HG02678 (cell line): ENCODE measurements around the gene RNF223.
A peak's percentile ranks its signal among the peaks of the same experiment; 100 is the strongest.

Experiments
- ATAC-seq: cut with Tn5 transposase; IDR thresholded peaks from one replicate; pipeline ENCODE4 v1.9.1; 2021; ENCODE audit warnings: mild to moderate bottlenecking, moderate library complexity; ENCODE audit not compliant: unreplicated experiment

Gene RNF223

GRCh38 chr1:1073743-1074587 lies at the start of gene RNF223:
TSS of gene RNF223 (minus strand) at chr1:1074306. CDS start at chr1:1072566, 1,740 bp downstream.
- ATAC-seq: no peak

DNA sequence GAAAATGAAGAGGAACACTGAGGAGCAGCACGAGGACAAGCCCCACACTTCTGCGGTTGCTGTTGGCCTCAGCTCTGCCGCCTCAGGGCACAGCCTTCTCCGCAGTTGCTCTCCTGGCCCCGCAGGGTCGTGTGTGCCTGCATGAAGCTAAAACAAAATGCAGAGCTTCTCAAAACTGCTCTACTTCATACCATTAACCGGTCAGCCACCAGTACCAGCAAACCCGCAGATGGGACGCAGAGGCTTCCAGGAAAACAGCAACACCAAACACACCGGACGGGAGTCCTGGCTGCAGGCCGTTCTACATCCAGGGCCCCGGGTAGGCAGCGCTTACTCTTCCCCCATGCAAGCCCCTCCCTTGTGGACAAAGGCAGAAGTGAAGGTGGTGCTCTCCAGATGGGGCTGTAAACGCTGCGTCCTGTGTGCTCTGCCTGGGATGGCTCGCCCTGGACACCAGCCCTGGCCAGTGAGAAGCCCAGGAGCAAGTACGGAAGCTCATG lies 48.9 kb upstream of the RNF223 start:
- no peak for ATAC-seq

GRCh38 chr1:1122078-1122811 lies 48.1 kb upstream of the RNF223 start:
- peak; percentile 60 for ATAC-seq

DNA sequence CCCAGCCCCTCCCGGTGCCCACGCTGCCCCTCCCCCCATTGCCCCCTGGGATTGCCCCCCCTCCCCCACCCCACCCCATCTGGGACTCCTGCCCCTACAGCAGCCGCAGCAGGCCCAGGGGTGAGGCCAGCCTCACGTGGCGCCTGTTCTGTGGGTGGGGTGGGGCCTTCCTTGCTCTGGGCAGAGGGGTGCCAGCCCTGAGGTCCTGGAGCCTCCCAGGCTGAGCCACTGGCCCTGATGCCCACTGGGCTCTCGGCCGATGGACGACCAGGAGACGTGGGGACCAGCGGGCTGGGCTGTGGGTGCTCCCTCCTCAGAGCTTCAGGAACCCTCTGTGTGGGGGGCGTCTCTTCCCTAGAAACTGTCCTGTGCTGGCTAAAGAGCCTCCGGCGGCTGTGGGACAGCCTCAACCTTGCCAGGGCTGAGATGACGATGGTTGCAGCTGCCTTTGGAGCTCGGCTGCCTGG lies 47.5 kb upstream of the RNF223 start:
- ATAC-seq: no peak

DNA sequence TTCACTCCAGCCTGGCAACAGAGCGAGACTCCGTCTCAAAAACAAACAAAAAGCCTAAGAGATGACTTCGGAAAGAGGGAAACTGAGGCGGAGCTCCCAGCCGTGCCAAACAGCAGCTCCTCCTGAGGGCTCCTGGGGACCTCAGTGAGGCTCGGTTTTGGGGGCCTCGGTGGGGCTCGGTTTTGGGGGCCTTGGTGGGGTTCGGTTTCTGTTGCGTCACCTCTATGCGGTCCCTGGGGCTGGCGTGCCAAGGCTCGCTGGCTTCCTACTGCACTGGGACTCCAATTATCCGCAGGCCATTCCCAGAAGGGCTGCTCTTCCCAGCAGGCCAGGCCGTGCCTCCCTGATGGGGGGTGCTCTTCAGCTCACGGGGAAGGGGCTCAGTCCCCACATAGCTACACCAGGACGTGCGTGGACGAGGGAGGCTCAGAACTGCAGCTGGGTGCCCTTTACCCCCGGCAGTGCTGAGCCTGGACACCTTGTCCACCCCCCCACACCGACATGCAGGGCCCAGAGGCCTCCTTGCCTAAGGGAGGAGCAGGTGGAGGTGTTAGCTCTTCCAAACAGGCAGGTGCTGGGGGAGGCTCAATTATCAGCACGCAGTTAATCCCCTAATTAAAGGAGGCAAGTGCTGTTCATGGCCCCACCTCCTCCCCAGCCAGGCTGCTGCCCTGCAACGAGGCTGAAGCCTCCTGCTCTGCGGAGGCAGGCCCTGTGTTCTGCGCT lies 46.9 kb upstream of the RNF223 start:
- no peak for ATAC-seq

- no peak for ATAC-seq
Observed at GRCh38 chr1:1120096-1120495, 46.0 kb upstream of the RNF223 start.

GRCh38 chr1:1119272-1119890 lies 45.3 kb upstream of the RNF223 start:
- no peak for ATAC-seq

GRCh38 chr1:1118876-1119220 lies 44.7 kb upstream of the RNF223 start:
- ATAC-seq: no peak

DNA sequence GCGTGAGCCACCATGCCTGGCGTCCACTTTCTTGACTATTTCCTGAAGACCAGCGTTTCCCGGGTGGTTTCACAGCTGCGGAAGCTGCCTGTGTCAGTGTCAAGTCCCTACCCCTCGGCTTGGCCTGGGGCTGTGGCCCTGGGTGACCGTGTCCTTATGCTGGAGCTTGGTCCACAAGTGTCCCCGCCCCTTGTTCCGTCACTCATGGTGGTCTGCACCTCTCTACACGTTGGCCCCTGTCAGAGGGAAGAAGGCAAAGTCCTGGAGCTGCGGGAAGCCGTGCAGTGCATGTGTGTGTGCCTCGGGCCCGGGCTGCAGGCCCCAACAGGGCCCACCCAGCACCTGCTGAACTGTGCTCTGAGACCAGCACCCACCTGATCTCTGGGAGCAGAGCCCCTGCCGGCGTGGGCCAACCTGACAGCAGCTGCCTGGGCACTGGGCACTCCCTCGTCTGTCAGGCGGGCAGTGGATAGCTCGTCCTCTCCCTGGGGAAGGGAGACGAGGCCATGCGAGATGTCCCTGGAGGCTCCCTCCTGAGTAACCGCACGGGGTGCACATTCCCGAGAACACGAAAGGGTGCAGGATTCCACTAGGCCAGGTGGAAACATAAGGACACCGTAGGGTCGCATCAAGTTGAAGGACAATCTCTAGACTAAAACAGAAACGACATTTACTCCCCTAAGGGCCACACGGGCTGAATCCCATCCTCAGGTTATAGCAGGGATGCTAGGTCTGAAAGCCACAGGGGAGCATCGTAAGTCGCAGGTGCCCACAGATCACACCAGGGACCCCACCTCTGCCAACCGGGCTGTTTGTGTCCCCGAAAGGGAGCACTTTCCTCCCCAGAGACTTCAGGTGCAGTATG lies 44.1 kb upstream of the RNF223 start:
- ATAC-seq: no peak

- no peak for ATAC-seq
Observed at GRCh38 chr1:1117469-1117831, 43.3 kb upstream of the RNF223 start.

GRCh38 chr1:1116701-1117468 lies 42.8 kb upstream of the RNF223 start:
- no peak for ATAC-seq

DNA sequence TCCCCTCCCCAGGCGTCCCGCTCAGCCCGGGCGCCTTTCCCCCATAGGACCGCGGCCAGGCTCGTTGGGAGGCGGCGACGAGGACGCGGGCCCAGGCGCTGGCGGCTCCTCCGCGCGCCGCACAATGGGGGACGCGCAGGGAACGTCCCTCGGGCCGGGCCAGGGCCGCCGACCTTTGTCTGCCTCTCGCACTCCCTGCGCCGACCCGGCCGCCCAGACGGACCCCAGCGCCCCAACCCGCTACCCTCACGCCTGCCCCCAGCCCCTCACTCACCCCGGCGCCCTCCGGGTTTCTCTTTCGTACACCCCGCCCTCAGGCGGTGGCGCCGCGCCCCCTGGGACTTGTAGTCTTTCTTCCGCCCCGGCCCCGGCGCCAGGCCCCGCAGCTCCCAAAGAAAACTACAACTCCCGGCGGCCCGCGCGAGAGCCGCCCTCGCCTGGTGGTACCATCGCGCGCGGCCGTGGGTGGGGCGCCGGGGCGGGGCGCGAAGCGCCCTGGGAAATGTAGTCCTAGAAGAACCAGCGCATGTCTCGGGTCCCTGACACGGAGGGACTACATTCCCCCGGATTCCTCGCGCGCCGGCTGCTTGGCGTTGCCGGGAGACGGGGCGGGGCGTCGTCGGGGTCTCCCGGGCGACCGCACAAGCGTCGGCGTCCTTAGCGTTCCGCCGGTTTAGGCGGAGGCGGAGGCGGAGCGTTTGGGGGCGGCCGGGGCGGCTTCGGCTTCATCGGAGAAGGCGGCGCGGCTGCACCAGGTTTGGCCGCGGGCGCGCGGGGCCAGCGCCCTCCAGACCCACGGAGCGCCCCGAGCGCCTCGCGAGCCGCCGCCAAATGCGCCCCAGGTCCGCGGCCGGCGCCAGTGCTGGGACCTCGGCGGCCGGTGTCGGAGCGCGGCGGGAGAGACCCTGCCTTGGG lies 41.9 kb upstream of the RNF223 start, which contains the start of gene C1orf159:
TSS of gene C1orf159 (minus strand) at position 304 of the 915 bp plus-strand sequence. CDS start 24,546 bp downstream, outside the sequence.
- ATAC-seq: peak; percentile 90

DNA sequence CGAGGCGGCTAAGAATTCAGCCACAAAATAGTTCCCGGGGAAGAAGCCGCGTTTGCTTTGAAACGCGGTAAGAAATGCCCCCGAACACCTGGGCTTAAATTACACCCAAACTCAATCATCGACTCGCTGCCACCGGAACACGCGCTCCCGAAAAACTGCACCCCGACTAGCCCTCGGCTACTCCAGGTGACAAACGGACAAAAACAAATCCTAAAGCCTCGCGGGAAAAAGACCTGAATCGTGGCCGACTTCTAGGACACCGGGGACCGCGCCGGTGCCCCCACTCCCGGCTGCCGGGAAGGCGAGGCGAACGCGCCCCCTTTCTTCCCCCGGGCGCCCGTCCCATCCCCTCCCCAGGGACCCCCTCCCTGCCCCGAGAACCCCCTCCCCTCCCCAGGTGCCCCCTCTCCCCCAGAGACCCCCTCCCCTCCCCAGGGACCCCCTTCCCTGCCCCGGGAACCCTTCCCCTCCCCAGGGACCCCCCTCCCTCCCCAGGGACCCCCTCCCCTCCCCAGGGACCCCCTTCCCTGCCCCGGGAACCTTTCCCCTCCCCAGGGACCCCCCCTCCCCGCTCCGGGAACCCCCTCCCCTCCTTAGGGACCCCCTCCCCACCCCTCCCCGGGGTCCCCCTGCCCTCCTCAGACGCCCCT lies 41.2 kb upstream of the RNF223 start:
- ATAC-seq: no peak

DNA sequence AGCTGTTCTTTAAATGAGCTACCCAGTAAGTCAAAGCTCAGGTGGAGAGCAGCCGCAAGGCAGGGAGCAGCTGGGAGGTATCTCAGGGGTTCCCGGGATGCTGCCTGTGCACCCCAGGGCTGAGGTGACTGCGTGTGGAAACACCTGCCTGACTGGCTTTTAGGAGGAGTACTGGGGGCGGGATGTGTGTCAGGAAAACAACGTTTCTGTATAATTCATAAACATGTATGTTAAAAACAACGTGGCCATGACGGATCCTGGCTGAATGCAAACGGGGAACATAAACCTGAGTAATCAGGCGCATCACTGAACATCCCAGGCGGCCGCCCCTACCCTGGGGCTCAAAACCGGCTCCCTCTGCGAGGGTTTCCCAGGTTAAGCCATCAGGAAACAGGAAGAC lies 40.3 kb upstream of the RNF223 start:
- ATAC-seq: no peak

DNA sequence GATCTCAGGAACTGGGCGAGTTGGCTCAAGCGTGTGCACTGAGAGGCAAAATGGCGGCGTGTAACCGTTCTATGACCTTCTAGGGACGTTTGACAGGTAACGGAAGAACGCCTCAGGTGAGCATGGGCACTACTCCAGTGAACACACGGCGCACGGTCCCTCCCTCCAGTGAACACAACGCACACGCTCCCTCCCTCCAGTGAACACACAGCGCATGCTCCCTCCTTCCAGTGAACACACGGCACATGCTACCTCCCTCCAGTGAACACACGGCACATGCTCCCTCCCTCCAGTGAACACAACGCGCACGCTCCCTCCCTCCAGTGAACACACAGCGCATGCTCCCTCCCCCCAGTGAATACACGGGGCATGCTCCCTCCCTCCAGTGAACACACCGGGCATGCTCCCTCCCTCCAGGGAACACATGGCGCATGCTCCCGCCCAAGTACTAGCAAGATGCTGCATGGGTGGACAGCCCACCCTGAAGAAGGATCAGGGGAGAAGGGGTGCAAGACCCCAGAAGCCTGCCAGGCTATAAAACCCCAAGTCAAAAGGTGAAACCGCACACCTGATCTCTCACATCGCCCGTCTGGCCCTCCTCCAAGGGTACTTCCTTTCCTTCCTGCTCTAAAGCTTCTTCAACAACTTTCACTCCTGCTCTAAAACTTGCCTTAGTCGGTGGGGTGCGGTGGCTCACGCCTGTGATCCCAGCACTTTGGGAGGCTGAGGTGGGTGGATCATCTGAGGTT lies 38.3 kb upstream of the RNF223 start:
- no peak for ATAC-seq

DNA sequence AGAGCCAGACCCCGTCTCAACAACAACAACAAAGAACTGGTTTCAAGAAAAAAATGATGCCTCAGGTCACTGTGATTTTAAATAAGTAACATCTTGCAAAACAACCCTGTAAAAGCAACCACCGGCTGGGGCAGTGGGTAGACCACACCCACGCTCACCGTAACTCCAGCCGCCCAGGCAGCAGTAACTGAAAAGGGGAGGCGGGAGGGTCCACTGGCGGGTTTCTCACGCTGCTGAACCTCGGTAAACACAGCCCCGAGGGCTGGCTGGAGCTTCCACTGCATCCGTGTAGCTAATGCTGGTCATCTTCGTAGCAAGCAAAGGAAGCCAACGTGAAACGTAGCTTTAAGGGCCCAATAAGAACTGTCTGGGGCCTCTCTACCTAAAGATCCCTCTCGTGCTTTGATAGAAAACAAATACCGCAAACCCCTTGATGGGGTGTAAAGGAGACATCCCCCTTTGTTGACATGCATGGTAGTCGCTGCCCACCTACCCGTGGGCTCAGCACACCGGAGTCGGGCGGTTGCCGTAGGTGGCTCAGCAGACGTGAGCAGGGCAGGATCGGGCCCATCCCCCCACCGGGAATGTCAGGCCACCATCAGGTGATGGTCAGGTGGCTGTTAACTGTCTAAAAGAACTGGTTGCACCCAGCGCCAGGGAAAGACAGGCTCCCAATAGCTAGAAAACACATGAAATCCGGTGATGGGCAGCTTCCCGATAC lies 37.6 kb upstream of the RNF223 start:
- no peak for ATAC-seq
